Jurkat, Clone E6-1 (cell line): ENCODE results near the gene FADS3.

Source experiments
- DNase-seq: peaks from one replicate; pipeline ENCODE4 v3.0.0-alpha.2; 2011; ENCODE audit warnings: low read depth, low spot score
- H3K4me3 ChIP-seq: 2 replicates; pipeline ENCODE4 v1.5.1; 2011; ENCODE audit warnings: mild to moderate bottlenecking, low read length, control low read depth, moderate library complexity

The FADS3 gene

DNA sequence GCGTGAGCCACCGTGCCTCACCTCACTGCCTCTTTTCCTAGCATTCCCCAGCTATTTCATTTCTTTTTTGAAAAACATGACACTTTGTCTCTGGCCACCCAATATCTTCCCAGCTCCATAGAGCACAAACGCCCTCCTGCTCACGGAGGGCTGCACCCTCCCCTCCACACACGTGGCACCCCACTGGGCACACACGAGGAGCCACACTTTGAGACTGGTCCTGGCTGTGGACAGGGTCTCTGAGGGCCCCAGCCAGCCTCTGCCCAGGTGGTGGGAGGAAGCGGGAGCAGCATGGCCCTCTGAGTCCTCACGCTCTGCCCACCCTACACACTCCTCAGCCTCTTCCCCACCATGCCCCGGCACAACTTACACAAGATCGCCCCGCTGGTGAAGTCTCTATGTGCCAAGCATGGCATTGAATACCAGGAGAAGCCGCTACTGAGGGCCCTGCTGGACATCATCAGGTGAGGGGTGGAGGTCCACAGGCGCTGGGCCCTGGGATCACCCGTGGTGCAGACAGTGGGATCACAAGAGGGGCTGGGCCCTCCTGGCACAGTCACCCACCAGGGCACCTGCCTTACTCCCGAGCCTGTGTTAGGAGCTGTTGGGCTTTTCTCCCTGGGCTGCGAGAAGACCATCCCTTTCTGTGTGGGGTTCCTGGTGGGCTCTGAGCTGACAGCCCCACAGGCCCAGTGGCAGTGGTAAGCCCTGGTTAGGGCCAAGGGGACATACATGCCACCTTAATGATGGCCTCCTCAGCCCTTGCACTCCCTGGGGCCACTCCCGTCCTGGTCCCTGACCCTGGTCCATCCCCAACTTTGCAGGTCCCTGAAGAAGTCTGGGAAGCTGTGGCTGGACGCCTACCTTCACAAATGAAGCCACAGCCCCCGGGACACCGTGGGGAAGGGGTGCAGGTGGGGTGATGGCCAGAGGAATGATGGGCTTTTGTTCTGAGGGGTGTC, 26.2 kb downstream of the FADS3 start:
- DNase-seq: no peak
- no peak overlapping the region for H3K4me3 ChIP-seq

DNA sequence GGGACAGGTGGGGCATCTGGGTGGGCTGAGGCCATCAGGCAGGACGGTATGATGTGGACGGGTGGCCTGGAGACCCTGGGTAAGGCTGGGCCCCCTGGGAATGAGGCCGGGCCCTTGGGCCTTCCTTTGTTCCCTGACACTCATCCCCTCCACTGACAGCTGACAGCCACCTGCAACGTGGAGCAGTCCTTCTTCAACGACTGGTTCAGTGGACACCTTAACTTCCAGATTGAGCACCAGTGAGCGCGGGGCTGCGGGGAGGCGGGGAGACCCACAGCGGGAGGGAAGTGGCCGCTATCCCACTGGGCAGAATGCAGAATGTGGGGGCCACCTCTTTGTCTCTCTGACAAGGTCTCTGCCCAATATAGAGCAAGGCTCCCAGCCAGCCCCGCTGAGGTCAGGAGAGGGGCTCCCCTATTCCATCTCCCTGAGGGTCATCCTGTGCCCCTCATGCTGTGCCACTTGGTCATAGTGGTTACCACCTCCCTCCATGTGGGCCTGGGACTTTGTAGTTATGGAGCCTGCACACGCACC, 27.7 kb downstream of the FADS3 start:
- no peak for DNase-seq
- no peak overlapping the region for H3K4me3 ChIP-seq

DNA sequence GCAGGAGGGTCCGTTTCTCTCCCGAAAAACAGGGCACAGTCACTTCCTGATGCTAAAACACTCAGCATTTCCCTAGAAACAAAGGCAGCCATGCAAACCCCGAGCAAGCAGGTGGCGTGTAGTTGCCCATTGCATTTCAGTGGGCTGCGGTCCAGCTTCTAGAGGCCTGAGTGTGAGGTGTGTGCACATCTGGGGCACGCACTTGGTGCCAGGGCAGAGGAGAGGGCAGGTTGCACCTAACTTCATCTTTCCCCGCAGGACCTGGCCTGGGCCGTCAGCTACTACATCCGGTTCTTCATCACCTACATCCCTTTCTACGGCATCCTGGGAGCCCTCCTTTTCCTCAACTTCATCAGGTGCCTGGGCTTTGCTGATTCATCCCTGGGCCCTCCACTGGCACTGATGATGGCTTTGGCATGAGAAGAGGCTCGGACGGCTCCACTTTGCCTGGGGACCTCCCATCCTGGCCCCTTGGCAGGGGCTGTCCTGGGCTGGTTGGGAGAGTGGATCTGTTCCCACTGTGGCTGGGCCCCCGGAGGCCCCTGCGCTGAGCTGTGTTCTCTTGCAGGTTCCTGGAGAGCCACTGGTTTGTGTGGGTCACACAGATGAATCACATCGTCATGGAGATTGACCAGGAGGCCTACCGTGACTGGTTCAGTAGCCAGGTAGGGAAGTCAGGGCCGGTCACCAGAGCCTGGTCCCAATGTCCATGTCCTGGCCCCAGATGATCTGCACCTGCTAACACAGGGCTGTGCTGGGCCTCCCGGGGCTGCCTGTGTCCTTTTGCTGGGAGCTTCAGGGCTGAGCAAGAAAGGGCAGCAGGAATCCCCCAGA, 28.4 kb downstream of the FADS3 start:
- DNase-seq: no peak
- no peak overlapping the region for H3K4me3 ChIP-seq

DNA sequence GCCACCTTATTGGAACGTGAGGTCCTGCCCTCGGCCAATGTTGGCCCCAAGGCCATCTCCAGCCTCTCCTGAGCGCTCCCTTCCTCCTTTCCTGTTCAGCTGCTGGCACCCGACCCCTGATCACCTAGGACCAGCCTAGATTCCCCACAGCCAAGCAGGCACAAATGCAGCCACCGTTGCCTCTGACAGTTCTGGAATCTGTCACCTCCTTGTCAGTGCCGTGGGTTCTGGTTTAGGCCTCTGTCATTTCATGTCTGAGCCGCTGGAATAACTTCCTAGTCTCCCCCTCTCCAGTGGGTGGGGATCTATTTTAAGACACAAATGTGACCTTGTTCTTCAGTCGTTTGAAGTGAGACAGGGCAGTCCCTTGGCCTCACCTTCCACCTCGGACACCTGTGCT, 29.7 kb downstream of the FADS3 start:
- H3K4me3 ChIP-seq: no peak overlapping the region
- no peak for DNase-seq

DNA sequence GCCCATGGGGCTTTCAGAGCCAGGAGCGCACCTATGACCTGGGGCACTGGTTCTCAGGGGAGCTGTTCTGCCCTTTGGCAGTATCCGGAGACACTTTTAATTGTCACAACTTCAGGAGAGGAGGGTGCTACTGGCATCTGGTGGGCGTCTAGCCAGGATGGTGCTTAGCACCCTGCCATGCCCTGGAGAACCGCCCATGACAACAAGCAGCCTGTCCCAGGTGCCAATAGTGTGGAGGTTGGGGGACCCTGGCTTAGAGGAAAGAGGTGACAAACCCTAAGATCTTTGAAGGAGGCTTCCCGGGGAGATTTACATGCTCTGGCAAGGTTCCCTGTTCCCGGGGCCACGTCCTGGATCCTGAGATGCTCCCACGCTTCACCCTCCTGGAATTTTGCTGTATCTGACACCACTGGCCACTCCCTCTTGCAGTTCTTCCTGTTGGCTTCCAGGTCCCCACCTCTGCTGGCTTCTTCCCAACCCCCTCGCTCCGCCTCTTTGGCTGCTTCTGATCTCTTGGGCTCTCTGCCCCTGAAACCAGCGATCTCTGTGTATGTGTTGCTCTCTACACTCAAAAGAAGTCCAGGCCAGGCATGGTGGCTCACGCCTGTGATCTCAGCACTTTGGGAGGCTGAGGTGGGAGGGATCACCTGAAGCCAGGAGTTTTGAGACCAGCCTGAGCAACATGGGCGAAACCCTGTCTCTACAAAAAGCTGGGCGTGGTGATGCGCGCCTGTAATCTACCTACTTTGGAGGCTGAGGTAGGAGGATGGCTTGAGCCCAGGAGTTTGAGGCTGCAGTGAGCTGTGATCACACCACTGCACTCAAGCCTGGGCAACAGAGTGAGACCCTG, 31.1 kb downstream of the FADS3 start:
- no peak for DNase-seq
- H3K4me3 ChIP-seq: no peak overlapping the region

DNA sequence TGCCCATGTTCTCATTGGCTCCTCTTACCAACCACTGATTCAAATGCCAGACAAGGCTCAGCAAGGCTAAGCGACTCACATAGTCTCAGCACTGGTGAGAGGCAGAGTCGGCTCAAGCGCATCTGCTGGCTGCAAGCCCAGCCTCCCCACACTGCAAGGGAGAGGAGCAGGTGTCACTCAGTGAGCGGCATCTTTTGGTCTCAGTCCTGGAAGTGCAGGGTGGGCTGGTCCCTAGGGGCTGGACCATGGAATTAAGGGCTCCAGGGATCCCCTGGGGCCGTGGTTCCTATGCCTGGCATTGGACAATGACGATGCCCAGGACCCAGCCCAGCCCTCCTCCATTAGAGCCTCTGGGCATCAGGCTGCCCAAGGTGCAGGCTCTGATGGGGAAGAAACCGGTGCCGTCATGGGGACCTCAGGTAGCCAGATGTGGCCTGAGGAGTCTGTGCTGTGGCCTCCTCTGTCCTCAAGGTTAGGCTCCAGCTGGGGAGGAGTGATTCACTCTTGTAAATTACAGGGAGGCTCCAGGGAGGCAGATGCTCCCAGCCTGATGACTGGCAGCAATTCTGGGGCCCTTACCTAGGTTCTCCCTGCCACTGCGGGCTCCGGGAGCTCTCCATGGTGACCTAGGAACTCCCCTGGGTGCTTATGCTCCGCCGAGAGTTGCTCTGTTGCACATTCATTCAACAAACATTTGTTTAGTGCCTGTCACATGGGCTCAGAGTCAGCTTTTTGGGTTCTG, 35.2 kb downstream of the FADS3 start:
- DNase-seq: no peak
- H3K4me3 ChIP-seq: no peak overlapping the region

DNA sequence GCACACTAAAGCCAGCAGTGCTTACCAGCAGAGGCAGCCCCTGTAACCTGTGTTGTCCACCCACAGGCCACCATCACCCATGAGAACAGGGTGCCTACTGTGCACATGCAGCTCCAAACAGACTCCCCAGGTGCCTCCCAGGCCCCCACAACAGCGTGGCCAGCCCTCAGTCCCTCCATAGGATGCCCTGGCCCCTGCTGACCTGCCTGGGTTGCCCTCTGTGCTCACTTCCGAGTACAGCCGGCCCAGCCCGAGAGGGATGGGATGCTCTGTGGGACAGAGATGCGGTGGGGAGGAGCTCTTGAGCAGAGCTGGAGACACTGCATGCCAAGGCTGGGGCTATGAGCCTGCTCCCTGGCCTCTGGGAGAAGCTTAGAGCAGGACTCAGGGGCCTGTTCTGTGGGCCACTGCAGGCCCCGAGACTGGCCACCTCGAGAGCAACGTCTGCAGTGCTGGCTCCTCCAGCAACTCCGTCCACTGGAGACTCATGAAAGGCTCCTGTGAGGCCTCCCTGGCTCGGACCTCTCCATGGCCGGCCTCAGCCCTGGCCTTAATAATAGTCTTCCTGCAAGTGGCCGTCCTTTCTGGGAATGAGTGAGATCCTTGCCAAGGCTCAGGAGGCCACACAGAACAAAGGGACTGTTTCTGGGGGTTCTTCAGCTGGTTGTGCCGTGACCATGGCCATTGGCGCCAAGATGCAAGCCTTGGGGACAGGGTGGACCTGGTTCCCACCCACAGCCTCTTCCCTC, 36.2 kb downstream of the FADS3 start:
- no peak overlapping the region for H3K4me3 ChIP-seq
- no peak for DNase-seq

DNA sequence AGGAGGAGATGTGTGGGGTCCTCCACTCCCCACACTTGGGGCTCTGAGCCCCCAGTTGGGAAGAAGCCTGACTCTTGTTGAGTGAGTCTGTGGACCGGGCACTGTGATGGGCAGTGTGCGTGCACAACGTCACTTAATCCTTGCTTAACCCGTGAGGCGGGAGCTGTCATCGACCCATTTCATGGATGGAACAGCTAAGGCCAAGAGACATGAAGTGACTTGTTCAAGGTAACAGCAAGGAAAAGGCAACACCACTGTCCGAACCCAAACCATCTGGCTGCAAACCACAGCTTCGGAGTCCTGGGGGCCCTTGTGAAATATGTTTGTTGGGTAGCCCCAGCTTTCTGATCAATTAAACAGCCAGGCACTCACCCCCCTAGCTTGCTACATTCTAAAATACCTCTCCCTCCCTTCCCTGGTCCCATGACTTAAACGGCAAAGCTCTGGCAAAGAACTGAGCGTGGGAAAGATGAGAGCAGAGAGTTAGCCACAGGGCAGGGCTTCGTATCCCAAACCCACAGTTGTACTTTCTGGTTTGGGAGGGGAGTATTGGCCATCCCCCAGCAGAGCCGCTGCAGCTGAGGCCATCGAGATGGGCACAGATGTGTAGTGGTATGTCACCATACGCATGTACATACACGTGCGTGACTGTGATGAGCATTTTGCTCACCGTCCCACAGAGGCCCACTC, 37.0 kb downstream of the FADS3 start:
- H3K4me3 ChIP-seq: no peak overlapping the region
- DNase-seq: no peak

DNA sequence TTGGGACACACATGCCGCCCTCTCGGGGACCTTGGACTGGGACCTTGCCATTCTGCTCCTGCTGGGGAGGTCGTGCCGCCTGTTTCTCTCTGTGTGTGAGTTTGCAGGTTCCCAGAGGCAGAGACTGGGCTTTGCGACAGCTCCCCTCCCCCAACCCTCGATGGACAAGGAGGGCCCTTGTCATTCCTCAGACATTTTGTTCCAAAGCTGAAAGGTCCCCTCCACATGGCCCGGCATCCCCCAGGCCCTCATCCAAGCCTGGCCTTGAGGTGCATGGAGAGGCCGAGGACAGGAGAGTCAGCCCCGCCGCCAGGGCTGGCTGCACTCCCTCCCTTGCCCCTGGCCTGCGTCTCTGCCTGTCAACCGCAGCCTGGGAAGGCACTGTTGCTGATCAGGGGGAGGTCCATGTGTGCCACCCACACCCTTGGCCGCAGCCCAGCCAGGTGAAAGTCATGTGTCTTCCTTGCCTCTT, 37.6 kb downstream of the FADS3 start:
- H3K4me3 ChIP-seq: no peak overlapping the region
- DNase-seq: no peak

DNA sequence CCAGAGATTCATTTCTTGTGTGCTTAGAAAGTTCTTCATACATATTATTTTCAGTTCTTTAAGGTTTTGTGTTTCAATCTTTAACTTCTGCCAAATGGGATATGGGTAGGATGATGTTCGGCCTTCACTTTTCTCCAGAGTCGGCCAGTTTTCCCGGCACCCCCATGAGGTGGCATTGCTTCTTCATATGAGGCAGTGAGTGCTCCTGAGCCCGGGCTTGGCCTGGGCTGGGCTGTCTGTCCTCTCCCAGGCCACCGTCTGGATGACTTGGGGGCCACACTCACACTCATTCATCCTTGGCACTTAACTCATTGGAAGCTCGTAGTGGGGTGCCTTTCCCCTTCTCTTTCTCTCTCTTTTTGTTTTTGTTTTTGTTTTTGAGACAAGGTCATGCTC, 39.4 kb downstream of the FADS3 start:
- H3K4me3 ChIP-seq: no peak overlapping the region
- no peak for DNase-seq

DNA sequence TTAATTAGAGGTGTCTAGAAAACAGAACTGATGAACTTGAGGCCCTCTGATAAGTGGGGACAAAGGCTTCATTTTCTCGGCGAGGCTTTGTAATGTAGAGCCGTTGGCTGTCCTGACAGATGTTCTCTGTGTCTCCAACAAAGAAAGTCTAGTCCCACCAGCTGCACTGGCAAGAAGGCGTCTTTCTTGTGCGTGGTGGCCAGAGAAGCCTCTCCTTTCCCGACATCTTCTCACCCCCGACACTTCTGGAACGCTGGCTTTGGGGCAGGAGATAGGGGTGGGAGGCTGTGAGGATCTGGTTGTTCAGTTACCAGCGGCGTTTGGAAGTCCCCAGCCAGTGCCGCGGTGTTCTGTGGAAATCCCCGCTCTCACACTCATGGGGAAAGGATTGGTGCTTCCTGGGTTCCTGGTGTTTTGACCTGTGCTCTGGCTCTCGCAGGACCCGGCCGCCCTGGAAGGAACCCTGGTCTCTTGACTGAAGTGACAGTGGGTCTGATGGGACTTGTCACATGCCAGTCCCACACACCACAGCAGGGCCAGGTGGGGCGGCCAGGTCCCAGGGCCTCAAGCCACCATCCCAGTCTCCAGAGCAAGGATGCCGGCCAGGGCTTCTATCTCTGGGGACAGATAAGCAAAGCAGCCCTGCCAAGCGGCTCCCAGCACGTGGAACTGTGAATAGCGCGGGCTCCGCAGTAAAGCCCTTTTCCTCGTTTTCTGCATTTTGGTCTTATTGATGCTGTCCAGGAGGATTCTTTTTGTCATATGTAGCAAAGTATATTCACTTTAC, 40.0 kb downstream of the FADS3 start:
- no peak for DNase-seq
- no peak overlapping the region for H3K4me3 ChIP-seq

DNA sequence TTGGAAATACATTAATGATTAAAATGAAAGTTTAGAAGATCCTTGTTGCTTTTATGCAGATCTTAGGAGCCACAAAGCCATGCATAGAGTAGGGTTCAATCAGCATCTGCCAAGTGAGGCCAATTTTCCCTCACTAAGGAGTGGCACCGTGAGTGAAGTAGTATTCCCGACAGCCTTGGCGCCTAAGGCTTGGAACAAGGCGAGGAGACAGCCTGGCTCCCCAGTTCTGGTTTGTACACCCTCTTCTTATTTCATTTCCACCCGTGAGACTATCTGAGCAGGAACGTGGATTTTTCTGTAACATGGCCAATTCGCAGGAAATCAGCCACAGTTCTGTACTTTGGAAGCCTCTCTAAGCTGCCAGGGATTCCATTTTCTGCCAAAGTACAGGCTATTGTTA, 40.7 kb downstream of the FADS3 start:
- H3K4me3 ChIP-seq: no peak overlapping the region
- no peak for DNase-seq

DNA sequence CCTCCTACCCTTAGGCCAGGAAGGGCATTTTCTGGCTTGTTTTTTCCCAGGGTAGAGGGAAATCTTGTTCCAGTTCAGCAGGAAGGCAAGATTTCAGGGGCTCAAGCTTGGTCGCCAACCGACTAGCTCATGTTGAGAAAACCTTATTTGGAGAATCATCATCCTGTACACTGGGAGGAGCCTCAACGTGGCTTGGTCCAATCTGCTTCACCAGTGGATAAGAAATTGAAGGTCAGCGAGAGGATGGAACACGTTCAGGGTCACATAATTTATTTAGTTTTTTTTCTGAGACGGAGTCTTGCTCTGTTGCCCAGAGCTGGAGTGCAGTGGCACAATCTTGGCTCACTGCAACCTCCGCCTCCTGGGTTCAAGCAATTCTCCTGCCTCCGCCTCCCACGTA, 42.7 kb downstream of the FADS3 start:
- no peak for DNase-seq
- no peak overlapping the region for H3K4me3 ChIP-seq

DNA sequence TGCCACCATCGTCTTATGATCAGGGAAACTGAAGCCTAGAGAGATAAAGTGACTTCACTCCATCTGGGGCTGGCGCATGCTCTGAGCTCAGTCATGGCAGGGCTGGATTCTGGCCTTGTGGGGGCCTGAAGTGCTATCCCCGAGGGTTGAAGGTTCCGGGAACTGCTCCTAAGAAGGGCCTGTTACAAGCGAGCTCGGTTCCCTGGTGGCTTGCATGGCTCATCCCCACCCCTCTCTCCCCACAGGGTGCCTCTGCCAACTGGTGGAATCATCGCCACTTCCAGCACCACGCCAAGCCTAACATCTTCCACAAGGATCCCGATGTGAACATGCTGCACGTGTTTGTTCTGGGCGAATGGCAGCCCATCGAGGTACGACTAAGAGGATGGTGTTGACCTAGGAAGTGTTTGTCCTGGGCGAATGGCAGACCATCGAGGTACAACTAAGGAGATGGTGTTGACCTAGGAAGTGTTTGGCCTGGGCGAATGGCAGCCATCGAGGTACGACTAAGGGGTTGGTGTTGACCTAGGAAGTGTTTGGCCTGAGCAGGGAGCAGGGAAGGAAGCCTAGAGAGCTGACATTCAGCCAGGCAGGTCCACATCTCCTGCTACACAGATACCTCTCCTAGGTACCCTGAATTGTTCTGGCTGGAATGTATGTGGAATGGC, 43.3 kb downstream of the FADS3 start:
- DNase-seq: no peak
- H3K4me3 ChIP-seq: no peak overlapping the region

DNA sequence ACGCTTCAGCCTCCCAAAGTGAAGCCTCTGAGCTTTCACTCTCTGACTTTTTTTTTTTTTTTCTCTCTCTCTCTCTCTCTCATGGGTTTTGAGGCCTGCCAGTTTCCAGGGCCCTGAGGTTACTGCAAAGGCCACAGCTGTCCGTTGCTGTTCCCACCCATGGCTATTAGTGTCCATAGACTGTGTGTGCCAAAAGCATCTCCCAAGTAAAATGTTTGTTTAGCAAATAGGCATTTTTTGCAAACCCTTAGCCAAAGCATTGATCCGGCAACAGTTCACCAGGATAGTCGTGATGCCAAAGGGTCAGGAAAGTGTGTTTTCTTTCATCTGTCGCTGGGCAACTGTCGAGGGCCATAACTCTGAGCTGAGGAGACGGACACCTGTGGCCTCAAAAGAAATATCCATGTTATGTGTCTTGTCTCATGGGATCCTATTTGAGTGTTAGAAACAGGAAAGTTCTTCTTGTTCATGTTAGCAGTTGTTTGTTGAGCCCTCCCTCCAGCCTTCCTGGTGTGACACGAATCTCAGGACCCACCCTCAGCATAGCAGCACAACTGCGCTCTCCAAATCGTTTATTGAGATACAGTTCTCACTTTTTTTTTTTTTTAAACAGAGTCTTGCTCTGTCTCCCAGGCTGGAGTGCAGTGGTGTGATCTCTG, 44.9 kb downstream of the FADS3 start:
- no peak overlapping the region for H3K4me3 ChIP-seq
- DNase-seq: no peak
